B cell (primary cell): ENCODE results near the gene CNTN4. TPM values are rescaled to one million over a fixed set of nuclear protein-coding genes. Genes with fewer than 3 reads are reported as not detected.

ENCODE experiments used
- ATAC-seq: fragments of 200-7000 bp; cut with Tn5 transposase; one replicate; pipeline ENCODE4 v1.10.0; 2021; ENCODE audit warnings: low read depth, mild to moderate bottlenecking, moderate number of reproducible peaks, moderate library complexity
- CTCF ChIA-PET: fragments of 350-600 bp; sonication (Branson Sonifier 250); formaldehyde crosslinking; loops from one replicate; lab custom pipeline; 2021; ENCODE audit warnings: antibody characterized with exemption, inconsistent platforms; lab: Charles Lee
- POLR2A ChIA-PET: fragments of 350-600 bp; sonication (Branson Sonifier 250); formaldehyde crosslinking; loops from one replicate; lab custom pipeline; 2021; ENCODE audit warnings: antibody characterized with exemption; lab: Charles Lee
- DNase-seq: peaks from one replicate; pipeline ENCODE4 v3.0.0; 2013
- H2AFZ ChIP-seq: 2 replicates; pipeline ENCODE4 v1.6.1; 2012; ENCODE audit warnings: mild to moderate bottlenecking, low read depth, low read length; ENCODE audit not compliant: insufficient read depth, poor library complexity, severe bottlenecking
- H3K27ac ChIP-seq, 2 donors: 1 replicate in 1 of 2; 2 replicates in 1 of 2; pipeline ENCODE4 v1.5.1; 2012 to 2013; ENCODE audit warnings: low read length in 2 of 2, mild to moderate bottlenecking in 2 of 2, moderate library complexity in 1 of 2
- H3K27me3 ChIP-seq, 4 experiments: fragments of 200-600 bp in 1 of 4; sonication (generic) in 1 of 4; replicated peaks in 1 of 4; 1 replicate in 2 of 4; 2 replicates in 2 of 4; pipeline versions ENCODE4 v1.6.1 to v1.7.0; 2013 to 2016; ENCODE audit warnings: low read length in 3 of 4, mild to moderate bottlenecking in 2 of 4, mixed read lengths in 1 of 4, moderate library complexity in 1 of 4; ENCODE audit not compliant: insufficient read depth in 4 of 4, control insufficient read depth in 3 of 4; ENCODE audit errors: control extremely low read depth in 1 of 4
- H3K36me3 ChIP-seq, 2 experiments: replicated peaks in 1 of 2; 1 replicate in 1 of 2; 2 replicates in 1 of 2; pipeline versions ENCODE4 v1.6.1 to v1.7.1; 2013; ENCODE audit warnings: low read length in 1 of 2; ENCODE audit not compliant: insufficient read depth in 2 of 2, control insufficient read depth in 1 of 2; ENCODE audit errors: control extremely low read depth in 1 of 2, extremely low read depth in 1 of 2
- H3K4me1 ChIP-seq, 2 donors: fragments of 200-600 bp in 1 of 2; sonication (generic) in 1 of 2; 1 replicate in 1 of 2; 2 replicates in 1 of 2; pipeline versions ENCODE4 v1.5.1 to v1.6.1; 2013 to 2017; ENCODE audit warnings: low read length in 2 of 2; ENCODE audit not compliant: control insufficient read depth in 2 of 2, insufficient read depth in 2 of 2
- H3K4me2 ChIP-seq: replicated peaks from 2 replicates; pipeline ENCODE3; 2012; ENCODE audit warnings: mild to moderate bottlenecking, low read depth, low read length; ENCODE audit not compliant: poor library complexity, severe bottlenecking
- H3K4me3 ChIP-seq, 5 experiments: fragments of 200-600 bp in 1 of 5; sonication (generic) in 1 of 5; 1 replicate in 3 of 5; 2 replicates in 2 of 5; pipeline versions ENCODE4 v1.5.1 to v1.7.0; 2011 to 2016; ENCODE audit warnings: low read length in 4 of 5, mild to moderate bottlenecking in 4 of 5, low read depth in 2 of 5, control low read depth in 1 of 5, moderate library complexity in 1 of 5; ENCODE audit not compliant: insufficient read depth in 1 of 5; ENCODE audit errors: control extremely low read depth in 1 of 5, extremely low read depth in 1 of 5
- H3K79me2 ChIP-seq: fragments of 200-600 bp; sonication (generic); one replicate; pipeline ENCODE4 v1.6.0; 2016; ENCODE audit warnings: low read length; ENCODE audit not compliant: control insufficient read depth, insufficient read depth
- H3K9ac ChIP-seq: fragments of 200-600 bp; sonication (generic); 2 replicates; pipeline ENCODE4 v1.6.1; 2017; ENCODE audit warnings: mild to moderate bottlenecking, low read length, moderate library complexity
- H3K9me3 ChIP-seq, 3 donors: one replicate each; pipeline versions ENCODE4 v1.6.1 to v1.7.1; 2013; ENCODE audit warnings: low read length in 2 of 3; ENCODE audit not compliant: control insufficient read depth in 2 of 3, insufficient read depth in 1 of 3; ENCODE audit errors: control extremely low read depth in 1 of 3
- H4K20me1 ChIP-seq: 2 replicates; pipeline ENCODE4 v1.6.0; 2012; ENCODE audit warnings: mild to moderate bottlenecking, low read length; ENCODE audit not compliant: insufficient read depth, control insufficient read depth, poor library complexity, severe bottlenecking
- H3K27ac Mint-ChIP-seq: one replicate; pipeline ENCODE4 v1.8.0; 2021; ENCODE audit warnings: mixed read lengths
- H3K27me3 Mint-ChIP-seq: one replicate; pipeline ENCODE4 v1.8.0; 2021; ENCODE audit warnings: mixed read lengths
- H3K4me1 Mint-ChIP-seq: one replicate; pipeline ENCODE4 v1.8.0; 2021; ENCODE audit warnings: mixed read lengths
- H3K4me3 Mint-ChIP-seq: one replicate; pipeline ENCODE4 v1.8.0; 2021; ENCODE audit warnings: mixed read lengths
- H3K9me3 Mint-ChIP-seq: one replicate; pipeline ENCODE4 v1.8.0; 2022; ENCODE audit warnings: mixed read lengths; ENCODE audit not compliant: insufficient read depth
- CTCF ChIP-seq: fragments of 200-600 bp; IDR thresholded peaks from one replicate; pipeline ENCODE4 v1.8.0; 2022; ENCODE audit warnings: antibody characterized with exemption, mild to moderate bottlenecking
- EZH2 ChIP-seq: IDR thresholded peaks from 2 replicates; pipeline ENCODE4 v1.6.1; 2012; ENCODE audit warnings: borderline replicate concordance, low read depth, mild to moderate bottlenecking, moderate library complexity, low read length; ENCODE audit not compliant: insufficient read depth, poor library complexity, severe bottlenecking
- WGBS: methylation state at CpG from one replicate; pipeline ENCODE4 v1.1.5; 2013; ENCODE audit warnings: missing lambda C conversion rate; ENCODE audit not compliant: insufficient coverage; 5-methylcytosine and 5-hydroxymethylcytosine counted together
- intact Hi-C: fragments of 100-400 bp; cut with micrococcal nuclease; formaldehyde crosslinking; loops from one replicate; pipeline ENCODE4 v1.10.0; 2022
- polyA plus RNA-seq: library from polyadenylated mRNA; depleted of rRNA; stranded (reverse); fragments of >200 nt; gene quantifications from 2 replicates; pipeline ENCODE4 v1.2.3, GENCODE V29; 2012
- total RNA-seq, 2 donors: library from RNA; stranded (reverse); fragments of 120-200 nt in 1 of 2; gene quantifications; 1 replicate in 1 of 2; 2 replicates in 1 of 2; pipeline versions ENCODE4 v1.2.3 to v1.2.4, GENCODE V29; 2013 to 2022

Gene CNTN4
- total and polyA plus RNA-seq, 2 donors (not counting 1 experiment from before 2014, with no cell fraction given), result 0.05 TPM; not detected in 1

GRCh38 chr3:2094941-2095340, 3.7 kb upstream of the CNTN4 start:
- Histone ChIP-seq H4K20me1 (no peaks in the 10 kb centered on the region), H3K79me2 (no peaks in the 10 kb centered on the region), H3K36me3 (no peaks in the 10 kb centered on the region), H3K27ac (no peak overlapping the region), H3K9me3 (peaks cover 0 to 3% (median 0%) of the 10 kb centered on the region in 3 donors), H2AFZ (no peak overlapping the region), H3K27me3 (peaks cover 0 to 21% (median 10%) of the 10 kb centered on the region in 4 experiments), H3K9ac (no peak overlapping the region), H3K4me3 (no peak overlapping the region), H3K4me1 (no peaks in the 10 kb centered on the region), H3K4me2 (no peak overlapping the region)
- no peak overlapping the region for H3K4me3 Mint-ChIP-seq
- WGBS, result no CpG with 5 or more reads among the region's 3 CpGs
- ChIA-PET POLR2A (no interaction called here), CTCF (no interaction called here)
- intact Hi-C loops, result no loop called here
- H3K9me3 Mint-ChIP-seq, result no peaks in the 10 kb centered on the region
- H3K27ac Mint-ChIP-seq, result no peak overlapping the region
- ATAC-seq (no peak), DNase-seq (no peak)
- H3K27me3 Mint-ChIP-seq, result peaks cover 26% of the 10 kb centered on the region
- no peak for TF ChIP-seq EZH2
- no peak for TF ChIP-seq CTCF
- H3K4me1 Mint-ChIP-seq, result peaks cover 3% of the 10 kb centered on the region

GRCh38 chr3:2096216-2096615, 2.5 kb upstream of the CNTN4 start:
- Mint-ChIP-seq H3K27ac (no peak overlapping the region), H3K9me3 (no peaks in the 10 kb centered on the region), H3K27me3 (peaks cover 39% of the 10 kb centered on the region), H3K4me3 (no peak overlapping the region), H3K4me1 (peaks cover 7% of the 10 kb centered on the region)
- peaks cover 0 to 3% (median 0%) of the 10 kb centered on the region in 3 donors for H3K9me3 ChIP-seq
- TF ChIP-seq EZH2 (no peak), CTCF (no peak)
- H3K27me3 ChIP-seq, result peaks cover 0 to 23% (median 12%) of the 10 kb centered on the region in 4 experiments
- ATAC-seq (no peak), DNase-seq (no peak)
- intact Hi-C loops, result no loop called here
- no peaks in the 10 kb centered on the region for H4K20me1 ChIP-seq
- CTCF ChIA-PET, result no interaction called here
- no peaks in the 10 kb centered on the region for H3K4me1 ChIP-seq
- H3K4me3 ChIP-seq, result no peak overlapping the region
- H3K4me2 ChIP-seq, result no peak overlapping the region
- no peak overlapping the region for H3K27ac ChIP-seq
- no peaks in the 10 kb centered on the region for H3K79me2 ChIP-seq
- POLR2A ChIA-PET, result no interaction called here
- H3K36me3 ChIP-seq, result no peaks in the 10 kb centered on the region
- WGBS, result 43% methylated on average over 5 of the region's 7 CpGs
- no peak overlapping the region for H3K9ac ChIP-seq
- no peak overlapping the region for H2AFZ ChIP-seq
